Measurements from ENCODE around the gene ZNF385B. TPM values are rescaled to one million over a fixed set of nuclear protein-coding genes. Genes with fewer than 3 reads are reported as not detected.

The ZNF385B gene
- total RNA-seq, 1 experiment from 2014 or later: 9.3 TPM

- ChIA-PET POLR2A (no interaction called here), RAD21 (ENCODE audit: low non-redundant PET in 1 of 2, low total read pairs in 2 of 2, uncharacterized antibody in 2 of 2, unreplicated experiment in 2 of 2) (no interaction called here), CTCF (no interaction called here)
- no peaks in the 10 kb centered on the region for H4K20me1 ChIP-seq (ENCODE audit: insufficient read depth)
- ATAC-seq (no peak), DNase-seq (ENCODE audit: low read depth, low spot score) (no peak)
- H2AFZ ChIP-seq (ENCODE audit: low read depth, low read length, poor library complexity, severe bottlenecking): no peak overlapping the region
- no peak overlapping the region for H3K4me3 ChIP-seq (replicated peaks in 1 of 2; ENCODE audit: low read depth in 1 of 2, low read length in 2 of 2)
- H3K4me2 ChIP-seq (ENCODE audit: low read length): no peak overlapping the region
- H3K27me3 ChIP-seq (ENCODE audit: insufficient read depth, low read length): no peaks in the 10 kb centered on the region
- intact Hi-C loops (cut with micrococcal nuclease): loop anchor here (10.0 kb wide), 1 partner anchor 506 kb away; no protein-coding TSS in a partner anchor
- H3K9me3 ChIP-seq (ENCODE audit: control insufficient read depth in 1 of 2, insufficient read depth in 1 of 2, low read depth in 1 of 2, low read length in 2 of 2): no peaks in the 10 kb centered on the region
- H3K27ac ChIP-seq (ENCODE audit: low read depth, low read length): no peak overlapping the region
- H3K4me1 ChIP-seq (ENCODE audit: control insufficient read depth in 1 of 2, insufficient read depth in 2 of 2, low read length in 2 of 2): no peaks in the 10 kb centered on the region
- H3K79me2 ChIP-seq (ENCODE audit: insufficient read depth, low read length): no peaks in the 10 kb centered on the region
- TF ChIP-seq RAD21 (IDR thresholded peaks at IDR 0.05; ENCODE audit: low read depth) (no peak), REST (IDR thresholded peaks at IDR 0.05; ENCODE audit: low read depth) (no peak)
- no peaks in the 10 kb centered on the region for H3K9me2 ChIP-seq (ENCODE audit: insufficient read depth)
- no TSS peak for BruUV-seq (replicated peaks)
- no peak overlapping the region for H3K9ac ChIP-seq (ENCODE audit: low read length)
- no peaks in the 10 kb centered on the region for H3K36me3 ChIP-seq (ENCODE audit: control insufficient read depth in 1 of 2, insufficient read depth in 2 of 2, low read length in 2 of 2)
These were observed 432.3 kb downstream of the ZNF385B start for GRCh38 chr2:179429060-179429471.

GRCh38 chr2:179428649-179429048, 432.8 kb downstream of the ZNF385B start:
- Histone ChIP-seq H3K9me3 (ENCODE audit: control insufficient read depth in 1 of 2, insufficient read depth in 1 of 2, low read depth in 1 of 2, low read length in 2 of 2) (no peaks in the 10 kb centered on the region), H2AFZ (ENCODE audit: low read depth, low read length, poor library complexity, severe bottlenecking) (no peak overlapping the region), H3K79me2 (ENCODE audit: insufficient read depth, low read length) (no peaks in the 10 kb centered on the region), H4K20me1 (ENCODE audit: insufficient read depth) (no peaks in the 10 kb centered on the region), H3K36me3 (ENCODE audit: control insufficient read depth in 1 of 2, insufficient read depth in 2 of 2, low read length in 2 of 2) (no peaks in the 10 kb centered on the region), H3K27me3 (ENCODE audit: insufficient read depth, low read length) (no peaks in the 10 kb centered on the region), H3K9ac (ENCODE audit: low read length) (no peak overlapping the region), H3K4me2 (ENCODE audit: low read length) (no peak overlapping the region), H3K27ac (ENCODE audit: low read depth, low read length) (no peak overlapping the region), H3K4me3 (replicated peaks in 1 of 2; ENCODE audit: low read depth in 1 of 2, low read length in 2 of 2) (no peak overlapping the region), H3K9me2 (ENCODE audit: insufficient read depth) (no peaks in the 10 kb centered on the region), H3K4me1 (ENCODE audit: control insufficient read depth in 1 of 2, insufficient read depth in 2 of 2, low read length in 2 of 2) (no peaks in the 10 kb centered on the region)
- POLR2A ChIA-PET: no interaction called here
- DNase-seq (ENCODE audit: low read depth, low spot score) (no peak), ATAC-seq (no peak)
- TF ChIP-seq CEBPB (IDR thresholded peaks at IDR 0.05; ENCODE audit: low read depth) (no peak), ZNF274 (IDR thresholded peaks at IDR 0.05; ENCODE audit: low read depth, low read length) (no peak), EZH2phosphoT487 (IDR thresholded peaks at IDR 0.05; ENCODE audit: borderline replicate concordance) (no peak), TCF7L2 (IDR thresholded peaks at IDR 0.05; ENCODE audit: borderline replicate concordance, extremely low read depth, insufficient read depth, insufficient read length) (no peak), JUND (IDR thresholded peaks at IDR 0.05) (no peak), SRF (IDR thresholded peaks at IDR 0.05; ENCODE audit: low read depth) (no peak), ZFX (IDR thresholded peaks at IDR 0.05) (no peak), SIN3A (IDR thresholded peaks at IDR 0.05; ENCODE audit: low read depth) (no peak), EZH2 (IDR thresholded peaks at IDR 0.05) (no peak), ATF3 (IDR thresholded peaks at IDR 0.05) (no peak), EGR1 (IDR thresholded peaks at IDR 0.05; ENCODE audit: low read depth) (no peak)
- intact Hi-C loops (cut with micrococcal nuclease): loop anchor here (10.0 kb wide), 1 partner anchor 506 kb away; no protein-coding TSS in a partner anchor
- CTCF ChIA-PET: no interaction called here
- no TSS peak for BruUV-seq (replicated peaks)
- RAD21 ChIA-PET (ENCODE audit: low non-redundant PET in 1 of 2, low total read pairs in 2 of 2, uncharacterized antibody in 2 of 2, unreplicated experiment in 2 of 2): no interaction called here

All from HCT116 (cell line).